HCT116 (cell line): ENCODE results near the gene PHKB. TPM values are rescaled to one million over a fixed set of nuclear protein-coding genes. Genes with fewer than 3 reads are reported as not detected.

ENCODE experiments used
- ATAC-seq: fragments of 200-7000 bp; cut with Tn5 transposase; 2 replicates; pipeline ENCODE4 v1.9.1; 2020; ENCODE audit warnings: mild to moderate bottlenecking, moderate library complexity
- BruUV-seq: library from RNA; stranded (reverse); fragments of 400-500 nt; replicated peaks from 2 replicates; lab custom pipeline; 2021; lab: Mats Ljungman, UMichigan
- CTCF ChIA-PET: fragments of 300-600 bp; sonication (Branson Sonifier 250); formaldehyde crosslinking; loops from one replicate; lab custom pipeline; 2021; ENCODE audit warnings: antibody characterized with exemption; lab: Charles Lee
- POLR2A ChIA-PET: fragments of 300-600, 350-600 bp; sonication (Branson Sonifier 250); formaldehyde crosslinking; loops from one replicate; lab custom pipeline; 2021; ENCODE audit warnings: antibody characterized with exemption; lab: Charles Lee
- RAD21 ChIA-PET, 2 experiments: fragments of 300-600 bp; sonication (Branson Sonifier 250); formaldehyde crosslinking; loops; one replicate each; lab custom pipeline; 2023; ENCODE audit warnings: low total read pairs in 2 of 2; ENCODE audit not compliant: uncharacterized antibody in 2 of 2, unreplicated experiment in 2 of 2, low non-redundant PET in 1 of 2; lab: Charles Lee
- DNase-seq: peaks from one replicate; pipeline ENCODE4 v3.0.0-alpha.2; 2010; ENCODE audit warnings: low read depth, low spot score
- H2AFZ ChIP-seq: fragments of 200-600 bp; shearing (Covaris generic), sonication (generic); 2 replicates; pipeline ENCODE4 v1.6.1; 2017; ENCODE audit warnings: low read depth, mixed run types, mixed read lengths, antibody characterized with exemption, low read length; ENCODE audit not compliant: poor library complexity, severe bottlenecking
- H3K27ac ChIP-seq: 2 replicates; pipeline ENCODE4 v1.5.1; 2012; ENCODE audit warnings: low read depth, low read length
- H3K27me3 ChIP-seq: fragments of 200-600 bp; sonication (generic); 2 replicates; pipeline ENCODE4 v1.6.1; 2016; ENCODE audit warnings: mixed run types, low read length, mixed read lengths; ENCODE audit not compliant: insufficient read depth
- H3K36me3 ChIP-seq, 2 experiments: fragments of 200-500 bp in 1 of 2; fragments of 200-600 bp in 1 of 2; sonication (Bioruptor generic) in 1 of 2; sonication (generic) in 1 of 2; 2 replicates each; pipeline versions ENCODE4 v1.5.1 to v1.6.1; 2014 to 2016; ENCODE audit warnings: low read length in 2 of 2, inconsistent platforms in 1 of 2, mixed read lengths in 1 of 2, mixed run types in 1 of 2; ENCODE audit not compliant: insufficient read depth in 2 of 2, control insufficient read depth in 1 of 2
- H3K4me1 ChIP-seq, 2 experiments: fragments of 200-600 bp in 1 of 2; sonication (generic) in 1 of 2; 2 replicates each; pipeline versions ENCODE4 v1.5.1 to v1.6.1; 2012 to 2017; ENCODE audit warnings: low read length in 2 of 2, inconsistent platforms in 1 of 2, mild to moderate bottlenecking in 1 of 2, mixed read lengths in 1 of 2, mixed run types in 1 of 2, moderate library complexity in 1 of 2; ENCODE audit not compliant: insufficient read depth in 2 of 2, control insufficient read depth in 1 of 2
- H3K4me2 ChIP-seq: fragments of 200-600 bp; sonication (generic); 2 replicates; pipeline ENCODE4 v1.6.1; 2017; ENCODE audit warnings: mixed run types, low read length, mixed read lengths
- H3K4me3 ChIP-seq, 2 experiments: fragments of 200-600 bp in 1 of 2; sonication (generic) in 1 of 2; replicated peaks in 1 of 2; 2 replicates each; pipeline ENCODE4 v1.5.1; 2011 to 2016; ENCODE audit warnings: low read length in 2 of 2, control low read depth in 1 of 2, low read depth in 1 of 2, mild to moderate bottlenecking in 1 of 2, mixed read lengths in 1 of 2, mixed run types in 1 of 2
- H3K79me2 ChIP-seq: fragments of 200-600 bp; sonication (generic); 2 replicates; pipeline ENCODE4 v1.6.1; 2017; ENCODE audit warnings: mild to moderate bottlenecking, mixed run types, low read length, moderate library complexity, mixed read lengths; ENCODE audit not compliant: insufficient read depth
- H3K9ac ChIP-seq: fragments of 200-600 bp; sonication (generic); 2 replicates; pipeline ENCODE4 v1.6.1; 2016; ENCODE audit warnings: low read length, mixed read lengths
- H3K9me2 ChIP-seq: fragments of 200-600 bp; sonication (generic), shearing (Covaris generic); 2 replicates; pipeline ENCODE4 v1.6.1; 2017; ENCODE audit warnings: mixed run types, mild to moderate bottlenecking, moderate library complexity; ENCODE audit not compliant: insufficient read depth
- H3K9me3 ChIP-seq, 2 experiments: fragments of 200-500 bp in 1 of 2; fragments of 200-600 bp in 1 of 2; sonication (Bioruptor generic) in 1 of 2; sonication (generic) in 1 of 2; 2 replicates each; pipeline ENCODE4 v1.6.1; 2014 to 2017; ENCODE audit warnings: low read length in 2 of 2, mixed read lengths in 2 of 2, inconsistent platforms in 1 of 2, low read depth in 1 of 2, mild to moderate bottlenecking in 1 of 2, mixed run types in 1 of 2, moderate library complexity in 1 of 2; ENCODE audit not compliant: control insufficient read depth in 1 of 2, insufficient read depth in 1 of 2
- H4K20me1 ChIP-seq: fragments of 200-600 bp; sonication (generic), shearing (Covaris generic); 2 replicates; pipeline ENCODE4 v1.6.1; 2017; ENCODE audit warnings: mixed run types, mild to moderate bottlenecking, moderate library complexity; ENCODE audit not compliant: insufficient read depth
- CBX3 ChIP-seq: IDR thresholded peaks from 2 replicates; pipeline ENCODE4 v1.6.1; 2012; ENCODE audit warnings: low read depth
- CTCF ChIP-seq, 3 experiments: fragments of 200-600 bp in 1 of 3; sonication (generic) in 1 of 3; IDR thresholded peaks in 2 of 3; conservative IDR thresholded peaks in 1 of 3; 2 replicates each; pipeline ENCODE4 v1.5.1; 2012 to 2017; ENCODE audit warnings: low read depth in 2 of 3, low read length in 2 of 3, antibody characterized with exemption in 1 of 3, borderline replicate concordance in 1 of 3, control low read depth in 1 of 3, mild to moderate bottlenecking in 1 of 3, mixed read lengths in 1 of 3, mixed run types in 1 of 3, moderate library complexity in 1 of 3; ENCODE audit not compliant: insufficient read depth in 1 of 3
- EZH2phosphoT487 ChIP-seq: fragments of 200-600 bp; IDR thresholded peaks from 2 replicates; pipeline ENCODE4 v1.6.1; 2018; ENCODE audit warnings: antibody characterized with exemption, borderline replicate concordance
- MAX ChIP-seq: IDR thresholded peaks from 2 replicates; pipeline ENCODE4 v1.6.1; 2012
- REST ChIP-seq: IDR thresholded peaks from 2 replicates; pipeline ENCODE4 v1.6.1; 2012; ENCODE audit warnings: low read depth
- SIN3A ChIP-seq: IDR thresholded peaks from 2 replicates; pipeline ENCODE4 v1.6.1; 2012; ENCODE audit warnings: low read depth
- SRF ChIP-seq: IDR thresholded peaks from 2 replicates; pipeline ENCODE4 v1.6.1; 2012; ENCODE audit warnings: low read depth
- ZFX ChIP-seq: fragments of 450-650 bp; IDR thresholded peaks from 2 replicates; pipeline ENCODE4 v1.6.1; 2017
- intact Hi-C: fragments of 100-400 bp; cut with micrococcal nuclease; formaldehyde crosslinking; loops from 2 replicates; pipeline ENCODE4 v1.10.0; 2022
- total RNA-seq: library from RNA; stranded (reverse); gene quantifications from one replicate; pipeline ENCODE4 v1.2.1, GENCODE V29; 2021; ENCODE audit not compliant: unreplicated experiment

Gene PHKB
- total RNA-seq, 1 experiment from 2014 or later: 30.5 TPM

GRCh38 chr16:47571049-47571448, 109.9 kb downstream of the PHKB start:
- intact Hi-C loops: no loop called here

GRCh38 chr16:47571711-47572110, 110.6 kb downstream of the PHKB start:
- DNase-seq: no peak
- no peaks in the 10 kb centered on the region for H3K27me3 ChIP-seq
- H3K4me1 ChIP-seq: peaks cover 0 to 7% of the 10 kb centered on the region in 2 experiments; a peak in 1 of 4 replicates
- no peak overlapping the region for H3K9ac ChIP-seq
- H4K20me1 ChIP-seq: no peaks in the 10 kb centered on the region
- no peak overlapping the region for H3K4me3 ChIP-seq
- H3K27ac ChIP-seq: no peak overlapping the region
- intact Hi-C loops: no loop called here
- no peak overlapping the region for H3K4me2 ChIP-seq
- no TSS peak for BruUV-seq
- TF ChIP-seq SRF (no peak), MAX (no peak), ZFX (no peak), CBX3 (no peak), EZH2phosphoT487 (no peak), SIN3A (no peak), REST (no peak)
- ChIA-PET RAD21 (no interaction called here), POLR2A (no interaction called here), CTCF (no interaction called here)
- no peak overlapping the region for H2AFZ ChIP-seq
- H3K79me2 ChIP-seq: no peaks in the 10 kb centered on the region
- no peaks in the 10 kb centered on the region for H3K9me3 ChIP-seq
- H3K36me3 ChIP-seq: no peaks in the 10 kb centered on the region
- H3K9me2 ChIP-seq: no peaks in the 10 kb centered on the region
- ATAC-seq: no peak

More at GRCh38 chr16:47571049-47571448, 109.9 kb downstream of the PHKB start:
- no TSS peak for BruUV-seq
- Histone ChIP-seq H3K27ac (no peak overlapping the region), H3K9me3 (no peaks in the 10 kb centered on the region), H3K9ac (no peak overlapping the region), H3K4me1 (peaks cover 0 to 7% of the 10 kb centered on the region in 2 experiments; a peak in 1 of 4 replicates), H4K20me1 (no peaks in the 10 kb centered on the region), H3K4me2 (no peak overlapping the region), H3K27me3 (no peaks in the 10 kb centered on the region), H3K36me3 (no peaks in the 10 kb centered on the region), H2AFZ (no peak overlapping the region), H3K9me2 (no peaks in the 10 kb centered on the region), H3K4me3 (no peak overlapping the region), H3K79me2 (no peaks in the 10 kb centered on the region)
- ChIA-PET CTCF (no interaction called here), RAD21 (no interaction called here), POLR2A (no interaction called here)
- no peak for ATAC-seq
- TF ChIP-seq SIN3A: no peak
- 0 out of 6 replicates have a peak, but pooled peaks of 1 of the 3 experiments have one; percentile 10 for TF ChIP-seq CTCF (IDR thresholded peaks at IDR 0.05 in 2 of 3, conservative IDR thresholded peaks at IDR 0.05 in 1 of 3; ENCODE audit: borderline replicate concordance in 1 of 3, insufficient read depth in 1 of 3, low read depth in 2 of 3, low read length in 2 of 3)
- DNase-seq: no peak
